Left ventricle myocardium inferior (tissue), 1 donor: Measurements from ENCODE around the gene UBR3. TPM values are rescaled to one million over a fixed set of nuclear protein-coding genes. Genes with fewer than 3 reads are reported as not detected.
A peak's percentile ranks its signal among the peaks of the same experiment; 100 is the strongest.

Experiments
- DNase-seq: peaks from one replicate; pipeline ENCODE4 v3.0.0-alpha.2; 2020
- H3K27ac ChIP-seq: fragments of 200-600 bp; replicated peaks from 2 replicates; pipeline ENCODE4 v1.8.0; 2021
- H3K27me3 ChIP-seq: fragments of 200-600 bp; 2 replicates; pipeline ENCODE4 v1.8.0; 2021; ENCODE audit warnings: low read depth
- H3K36me3 ChIP-seq: fragments of 200-600 bp; 2 replicates; pipeline ENCODE4 v1.8.0; 2021
- H3K4me1 ChIP-seq: fragments of 200-600 bp; 2 replicates; pipeline ENCODE4 v1.8.0; 2021
- H3K4me3 ChIP-seq: fragments of 200-600 bp; 2 replicates; pipeline ENCODE4 v1.8.0; 2021; ENCODE audit warnings: mild to moderate bottlenecking, moderate library complexity
- H3K9me3 ChIP-seq: fragments of 200-600 bp; replicated peaks from 2 replicates; pipeline ENCODE4 v1.8.0; 2021
- intact Hi-C: fragments of 100-400 bp; cut with micrococcal nuclease; formaldehyde crosslinking; loops from one replicate; pipeline ENCODE4 v1.11.0; 2022
- total RNA-seq: library from RNA; stranded (reverse); fragmentation: NEBNext Ultra II Directional; extraction: Animal tissue kit (Norgen Biotek cat#: 25700); gene quantifications from one replicate; pipeline ENCODE4 v1.2.1, GENCODE V29; 2021
- TF ChIP-seq, protein P1 (sequence below): fragments of 200-600 bp; IDR thresholded peaks from 2 replicates; pipeline ENCODE4 v1.8.0; 2021; ENCODE audit warnings: antibody characterized with exemption, mild to moderate bottlenecking, borderline replicate concordance
- donor health status: DM: no; HTN: yes; CAD: no; lungs with severe emphysema.

Gene UBR3
- total RNA-seq, 1 donor from 2014 or later, result 99.5 TPM

DNA sequence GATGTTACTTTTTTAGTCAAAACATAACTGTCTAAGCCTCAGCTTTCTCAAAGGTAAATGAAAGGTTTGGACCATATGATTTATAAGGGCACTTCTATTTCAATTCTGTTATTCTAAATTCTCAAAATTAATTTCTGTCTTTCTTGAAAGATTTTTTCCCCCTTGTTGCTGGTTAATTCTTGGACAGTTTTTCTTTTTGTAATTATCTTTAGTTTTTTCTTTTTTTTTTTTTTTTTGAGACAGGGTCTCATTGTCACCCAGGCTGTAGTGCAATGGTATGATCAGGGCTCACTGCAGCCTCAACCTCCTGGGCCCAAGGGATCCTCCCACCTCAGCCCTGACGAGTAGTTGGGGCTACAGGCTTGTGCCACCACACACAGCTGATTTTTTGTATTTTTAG is 229.6 kb downstream of the UBR3 start:
- intact Hi-C loops, result no loop called here
- Histone ChIP-seq H3K27ac (no peak overlapping the region), H3K9me3 (no peaks in the 10 kb centered on the region), H3K4me1 (no peaks in the 10 kb centered on the region), H3K4me3 (no peak overlapping the region), H3K27me3 (no peaks in the 10 kb centered on the region), H3K36me3 (peaks cover 42% of the 10 kb centered on the region)
- no peak for DNase-seq
- TF ChIP-seq, protein P1, sequence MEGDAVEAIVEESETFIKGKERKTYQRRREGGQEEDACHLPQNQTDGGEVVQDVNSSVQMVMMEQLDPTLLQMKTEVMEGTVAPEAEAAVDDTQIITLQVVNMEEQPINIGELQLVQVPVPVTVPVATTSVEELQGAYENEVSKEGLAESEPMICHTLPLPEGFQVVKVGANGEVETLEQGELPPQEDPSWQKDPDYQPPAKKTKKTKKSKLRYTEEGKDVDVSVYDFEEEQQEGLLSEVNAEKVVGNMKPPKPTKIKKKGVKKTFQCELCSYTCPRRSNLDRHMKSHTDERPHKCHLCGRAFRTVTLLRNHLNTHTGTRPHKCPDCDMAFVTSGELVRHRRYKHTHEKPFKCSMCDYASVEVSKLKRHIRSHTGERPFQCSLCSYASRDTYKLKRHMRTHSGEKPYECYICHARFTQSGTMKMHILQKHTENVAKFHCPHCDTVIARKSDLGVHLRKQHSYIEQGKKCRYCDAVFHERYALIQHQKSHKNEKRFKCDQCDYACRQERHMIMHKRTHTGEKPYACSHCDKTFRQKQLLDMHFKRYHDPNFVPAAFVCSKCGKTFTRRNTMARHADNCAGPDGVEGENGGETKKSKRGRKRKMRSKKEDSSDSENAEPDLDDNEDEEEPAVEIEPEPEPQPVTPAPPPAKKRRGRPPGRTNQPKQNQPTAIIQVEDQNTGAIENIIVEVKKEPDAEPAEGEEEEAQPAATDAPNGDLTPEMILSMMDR, result no peak

DNA sequence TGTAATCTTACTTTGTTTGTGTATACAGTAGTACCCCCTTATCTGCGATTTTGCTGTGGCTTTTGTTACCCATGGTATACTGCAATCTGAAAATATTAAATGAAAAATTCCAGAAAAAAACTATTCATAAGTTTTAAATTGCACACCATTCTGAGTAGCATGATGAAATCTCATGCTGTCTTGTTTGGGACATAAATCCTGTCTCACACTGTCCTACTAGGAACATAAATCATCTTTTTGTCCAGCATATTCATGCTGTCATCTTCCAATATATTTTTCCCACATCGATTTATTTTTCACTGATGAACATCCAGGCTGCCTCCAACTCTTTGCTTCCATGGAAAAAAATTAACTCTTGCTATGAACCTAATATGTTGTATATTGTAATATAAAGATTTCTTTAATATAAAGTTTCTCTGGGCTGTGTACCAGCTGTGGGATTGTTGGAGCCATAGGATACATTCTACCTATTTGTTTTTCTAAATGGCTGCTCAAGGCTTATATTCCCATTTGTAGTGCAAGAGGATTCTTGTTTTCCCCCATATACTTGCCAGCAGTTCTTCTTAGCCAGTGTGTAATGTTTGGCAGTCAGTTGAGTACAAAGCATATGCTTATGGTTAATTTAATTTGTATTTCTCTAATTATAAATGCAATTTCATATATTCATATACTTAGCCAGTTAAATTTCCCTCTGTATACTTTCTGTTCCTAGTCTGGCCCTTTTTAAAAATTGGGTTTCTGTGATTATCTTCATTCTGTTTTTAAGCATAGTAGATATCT is 236.4 kb downstream of the UBR3 start:
- TF ChIP-seq, protein P1, result no peak
- H3K9me3 ChIP-seq, result no peaks in the 10 kb centered on the region
- no peak overlapping the region for H3K27ac ChIP-seq
- H3K27me3 ChIP-seq, result no peaks in the 10 kb centered on the region
- DNase-seq, result no peak
- intact Hi-C loops, result no loop called here
- H3K36me3 ChIP-seq, result peaks cover 65% of the 10 kb centered on the region
- H3K4me3 ChIP-seq, result no peak overlapping the region
- H3K4me1 ChIP-seq, result no peaks in the 10 kb centered on the region

DNA sequence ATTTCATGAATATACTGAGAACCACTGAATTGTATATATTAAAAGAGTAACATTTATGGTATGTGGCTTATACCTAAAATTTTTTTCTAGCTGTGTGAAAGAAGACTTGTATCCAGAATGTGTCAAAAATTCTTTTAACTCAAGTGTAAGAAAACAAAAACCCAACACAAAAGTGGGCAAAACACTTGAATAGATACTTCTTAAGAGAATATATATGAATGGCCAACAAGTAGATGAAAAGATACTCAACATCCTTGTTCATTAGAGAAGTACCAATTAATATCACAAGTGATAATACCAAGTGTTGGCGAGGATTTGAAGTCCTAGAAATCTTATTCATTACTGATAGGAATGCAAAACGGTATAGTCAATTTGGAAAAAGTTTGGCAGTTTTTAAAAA is 243.5 kb downstream of the UBR3 start:
- peaks cover 58% of the 10 kb centered on the region for H3K36me3 ChIP-seq
- H3K27ac ChIP-seq, result no peak overlapping the region
- no peak overlapping the region for H3K4me3 ChIP-seq
- TF ChIP-seq, protein P1, result no peak
- intact Hi-C loops, result no loop called here
- H3K4me1 ChIP-seq, result peaks cover 27% of the 10 kb centered on the region
- no peak for DNase-seq
- no peaks in the 10 kb centered on the region for H3K27me3 ChIP-seq
- H3K9me3 ChIP-seq, result peaks cover 14% of the 10 kb centered on the region

DNA sequence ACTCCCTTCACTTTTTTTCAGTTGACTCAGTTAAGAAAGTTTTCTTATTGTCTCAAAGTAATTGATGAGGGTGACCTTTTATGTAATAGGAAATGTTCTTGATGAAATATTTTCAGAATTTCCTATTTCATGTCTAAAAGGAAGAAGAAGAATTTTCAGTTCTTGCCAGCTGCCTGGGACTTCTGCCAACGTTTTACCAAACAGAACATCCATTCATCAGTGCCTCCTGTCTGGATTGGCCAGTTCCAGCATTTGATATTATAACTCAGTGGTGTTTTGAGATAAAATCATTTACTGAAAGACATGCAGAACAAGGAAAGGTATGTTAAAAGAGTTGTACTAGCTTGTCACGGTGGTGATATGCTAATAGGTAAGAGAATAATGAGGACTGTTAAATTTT is 246.0 kb downstream of the UBR3 start:
- peaks cover 27% of the 10 kb centered on the region for H3K4me1 ChIP-seq
- H3K36me3 ChIP-seq, result peaks cover 47% of the 10 kb centered on the region
- DNase-seq, result peak; percentile 46
- intact Hi-C loops, result no loop called here
- H3K27ac ChIP-seq, result peak overlapping the region; percentile 54
- peaks cover 14% of the 10 kb centered on the region for H3K9me3 ChIP-seq
- no peak overlapping the region for H3K4me3 ChIP-seq
- no peaks in the 10 kb centered on the region for H3K27me3 ChIP-seq
- TF ChIP-seq, protein P1, result no peak

DNA sequence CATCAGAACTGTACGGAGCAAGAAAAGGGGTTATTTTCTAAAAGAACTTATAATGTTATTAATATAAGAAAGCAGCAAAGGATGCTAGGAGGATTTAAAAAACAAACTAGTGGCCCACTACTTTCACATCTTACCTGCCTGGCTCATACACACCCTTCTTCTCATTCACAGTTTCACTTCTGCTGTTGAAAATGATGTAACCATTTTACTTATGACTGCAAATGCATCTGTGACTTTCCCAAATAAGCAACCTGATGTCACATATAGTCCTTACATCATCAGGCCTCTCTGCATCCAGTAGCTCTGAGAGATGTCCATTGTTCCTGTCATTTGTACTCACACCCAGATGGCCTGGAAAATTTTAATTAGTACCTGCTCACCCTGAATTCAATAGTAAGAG is 248.9 kb downstream of the UBR3 start:
- TF ChIP-seq, protein P1, result no peak
- H3K4me3 ChIP-seq, result no peak overlapping the region
- H3K4me1 ChIP-seq, result peaks cover 27% of the 10 kb centered on the region
- peaks cover 6% of the 10 kb centered on the region for H3K9me3 ChIP-seq
- no peaks in the 10 kb centered on the region for H3K27me3 ChIP-seq
- H3K27ac ChIP-seq, result no peak overlapping the region
- intact Hi-C loops, result no loop called here
- DNase-seq, result no peak
- H3K36me3 ChIP-seq, result peaks cover 43% of the 10 kb centered on the region
